H1 (cell line): ENCODE results near the gene MSI2. TPM values are rescaled to one million over a fixed set of nuclear protein-coding genes. Genes with fewer than 3 reads are reported as not detected.

Source experiments
- BCL11A ChIP-seq, 2 experiments: IDR thresholded peaks; one replicate each; pipeline ENCODE4 v1.6.1; 2011; ENCODE audit warnings: low read depth in 2 of 2, low read length in 2 of 2, mild to moderate bottlenecking in 2 of 2
- BRCA1 ChIP-seq: IDR thresholded peaks from 2 replicates; pipeline ENCODE4 v1.6.1; 2012; ENCODE audit warnings: low read depth, low read length, improper control_type of control experiment
- CBX5 ChIP-seq: fragments of 300-800, 300-1000 bp; sonication (generic); IDR thresholded peaks from 2 replicates; pipeline ENCODE4 v1.7.1; 2016; ENCODE audit warnings: antibody characterized with exemption, low read length, low read depth
- CHD7 ChIP-seq: fragments of 300-600 bp; sonication (generic); IDR thresholded peaks from 2 replicates; pipeline ENCODE4 v1.7.1; 2012; ENCODE audit warnings: low read length, moderate library complexity, mild to moderate bottlenecking, inconsistent platforms; ENCODE audit not compliant: insufficient replicate concordance
- CTBP2 ChIP-seq: IDR thresholded peaks from 2 replicates; pipeline ENCODE4 v1.7.0; 2011; ENCODE audit warnings: borderline replicate concordance, mild to moderate bottlenecking, moderate library complexity, mixed read lengths, low read length; ENCODE audit not compliant: insufficient read depth, insufficient read length
- MAX ChIP-seq: IDR thresholded peaks from 2 replicates; pipeline ENCODE4 v1.6.1; 2012; ENCODE audit warnings: inconsistent platforms
- NANOG ChIP-seq: IDR thresholded peaks from 2 replicates; pipeline ENCODE4 v1.6.1; 2011; ENCODE audit warnings: low read length, low read depth, mild to moderate bottlenecking, inconsistent platforms; ENCODE audit not compliant: insufficient read depth, poor library complexity, severe bottlenecking
- SUZ12 ChIP-seq: fragments of 200-600 bp; sonication (generic); IDR thresholded peaks from 2 replicates; pipeline ENCODE4 v1.6.1; 2012; ENCODE audit warnings: mild to moderate bottlenecking, inconsistent platforms, low read length, moderate library complexity, mixed read lengths
- polyA plus RNA-seq, 7 experiments: library from polyadenylated mRNA; depleted of rRNA in 3 of 7; stranded (reverse) in 5 of 7; unstranded in 2 of 7; fragments of >200 nt in 5 of 7; fragments of 200-250 nt in 2 of 7; gene quantifications; 1 replicate in 5 of 7; 2 replicates in 1 of 7; 4 replicates in 1 of 7; pipeline versions ENCODE4 v1.2.1 to v1.2.3, GENCODE V29; 2011 to 2013; ENCODE audit warnings: missing spikeins in 2 of 7, mixed read lengths in 2 of 7
- total RNA-seq: library from RNA; stranded (reverse); fragmentation: NEBNext Ultra II Directional; extraction: Animal tissue kit (Norgen Biotek cat#: 25700); gene quantifications from 2 replicates; pipeline ENCODE4 v1.2.1, GENCODE V29; 2021

The MSI2 gene
- total and polyA plus RNA-seq, 2 of the 8 experiments (the other 6 are each of a cell fraction or from before 2014, with no cell fraction given), result 36.7 to 80.6 TPM

- no peak for TF ChIP-seq CHD7
- no peak for TF ChIP-seq SUZ12
- TF ChIP-seq BRCA1, result no peak
- no peak for TF ChIP-seq NANOG
- no peak for TF ChIP-seq CBX5
- TF ChIP-seq BCL11A (IDR thresholded peaks at IDR 0.05; ENCODE audit: low read depth in 2 of 2, low read length in 2 of 2), result no peak
- TF ChIP-seq MAX, result no peak
- no peak for TF ChIP-seq CTBP2
Observed at GRCh38 chr17:57294629-57295501, 38.5 kb downstream of the MSI2 start (continued).
